Measurements from ENCODE around the gene MAGED1.

DNA sequence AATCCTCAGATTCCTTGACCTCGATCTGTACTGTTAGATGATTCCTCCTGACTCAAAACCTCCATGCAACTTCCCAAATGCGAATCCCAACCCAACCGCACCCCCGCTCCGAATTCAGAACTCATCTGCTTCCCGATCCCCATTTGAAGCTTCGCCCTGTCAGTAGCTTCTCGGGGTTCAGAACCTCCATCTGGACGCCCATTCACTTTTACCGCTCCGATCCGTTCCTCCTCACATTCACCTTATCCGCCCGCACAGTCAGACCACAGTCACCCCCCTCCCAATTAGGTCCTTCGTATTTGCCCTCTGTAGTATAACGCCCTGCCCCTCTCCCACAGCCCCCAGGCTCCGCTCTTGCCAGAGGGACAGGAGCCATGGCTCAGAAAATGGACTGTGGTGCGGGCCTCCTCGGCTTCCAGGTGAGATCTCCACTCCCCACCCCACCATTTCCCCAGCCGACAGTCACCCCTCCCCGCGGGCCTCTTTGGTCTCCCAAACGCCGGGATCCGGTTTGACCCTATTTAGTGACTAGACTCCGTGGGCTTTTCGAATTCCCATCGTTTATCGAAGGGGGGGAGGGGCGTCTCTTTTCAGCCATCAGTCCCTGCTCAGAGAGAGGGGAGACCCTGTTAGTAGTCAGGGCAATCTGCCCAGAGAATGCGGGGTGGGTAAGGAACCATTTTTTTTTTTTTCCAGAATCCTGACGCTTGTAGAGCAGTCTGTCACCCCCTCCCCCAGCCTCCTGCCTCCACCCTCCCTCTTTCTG, 691 bp downstream of the MAGED1 start:
- TF ChIP-seq TAF1 (IDR thresholded peaks at IDR 0.05; ENCODE audit: borderline replicate concordance, insufficient read depth, low read length) (no peak), POLR2AphosphoS5 (IDR thresholded peaks at IDR 0.05; ENCODE audit: low read depth, low read length) (no peak), FOXP2 (optimal IDR thresholded peaks at IDR 0.05; ENCODE audit: borderline replicate concordance, extremely low read depth, extremely low read length, insufficient read depth) (no peak)

All from PFSK-1 (cell line).